Measurements from ENCODE around the gene JARID2.

The JARID2 gene

DNA sequence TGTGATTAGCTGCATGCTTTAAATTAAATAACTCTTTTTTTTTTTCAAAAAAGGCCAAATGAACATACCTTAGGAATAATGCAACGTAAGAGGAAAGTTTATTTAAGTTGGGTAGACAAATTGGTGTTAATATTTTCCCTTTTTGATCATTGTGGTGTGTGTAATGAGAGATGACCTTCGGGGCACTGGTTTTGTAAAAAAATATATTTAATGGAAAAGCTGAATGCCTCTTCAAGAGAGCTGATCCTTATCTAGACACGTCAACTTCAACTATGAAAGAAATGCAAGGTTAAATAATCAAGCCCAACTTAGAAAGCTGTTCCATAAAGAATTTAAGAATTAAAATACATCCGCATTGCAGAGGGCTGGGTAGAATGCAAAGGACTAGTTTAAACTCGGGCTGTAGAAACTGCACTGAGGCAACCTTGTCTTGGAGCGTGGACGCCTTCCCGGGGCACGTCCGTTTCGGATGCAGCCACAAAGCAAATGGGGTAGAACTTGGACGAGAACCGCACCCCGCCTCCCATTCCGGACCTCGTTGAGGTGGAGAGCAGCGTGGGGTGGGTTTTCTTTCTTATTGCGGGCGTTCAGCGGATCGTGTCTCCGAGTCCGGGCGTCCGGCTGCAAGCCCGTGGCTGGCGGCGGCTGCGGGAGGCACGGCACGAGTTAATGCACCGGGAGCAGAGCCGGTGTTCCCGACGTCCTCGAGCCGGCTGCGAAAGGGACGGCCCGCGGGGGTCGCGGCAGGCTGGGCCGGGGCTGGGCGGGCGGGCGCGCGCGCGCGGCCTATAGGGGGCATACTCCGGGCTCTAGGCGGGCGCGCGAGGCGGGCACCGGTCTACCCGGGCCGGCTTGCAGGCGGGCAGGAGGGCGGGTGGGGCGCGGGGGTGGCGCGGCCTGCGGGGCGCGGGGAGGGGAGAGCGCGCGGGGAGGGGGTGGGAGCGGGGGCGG lies 1.9 kb downstream of the JARID2 start:
- DNase-seq = peak; percentile 47

DNA sequence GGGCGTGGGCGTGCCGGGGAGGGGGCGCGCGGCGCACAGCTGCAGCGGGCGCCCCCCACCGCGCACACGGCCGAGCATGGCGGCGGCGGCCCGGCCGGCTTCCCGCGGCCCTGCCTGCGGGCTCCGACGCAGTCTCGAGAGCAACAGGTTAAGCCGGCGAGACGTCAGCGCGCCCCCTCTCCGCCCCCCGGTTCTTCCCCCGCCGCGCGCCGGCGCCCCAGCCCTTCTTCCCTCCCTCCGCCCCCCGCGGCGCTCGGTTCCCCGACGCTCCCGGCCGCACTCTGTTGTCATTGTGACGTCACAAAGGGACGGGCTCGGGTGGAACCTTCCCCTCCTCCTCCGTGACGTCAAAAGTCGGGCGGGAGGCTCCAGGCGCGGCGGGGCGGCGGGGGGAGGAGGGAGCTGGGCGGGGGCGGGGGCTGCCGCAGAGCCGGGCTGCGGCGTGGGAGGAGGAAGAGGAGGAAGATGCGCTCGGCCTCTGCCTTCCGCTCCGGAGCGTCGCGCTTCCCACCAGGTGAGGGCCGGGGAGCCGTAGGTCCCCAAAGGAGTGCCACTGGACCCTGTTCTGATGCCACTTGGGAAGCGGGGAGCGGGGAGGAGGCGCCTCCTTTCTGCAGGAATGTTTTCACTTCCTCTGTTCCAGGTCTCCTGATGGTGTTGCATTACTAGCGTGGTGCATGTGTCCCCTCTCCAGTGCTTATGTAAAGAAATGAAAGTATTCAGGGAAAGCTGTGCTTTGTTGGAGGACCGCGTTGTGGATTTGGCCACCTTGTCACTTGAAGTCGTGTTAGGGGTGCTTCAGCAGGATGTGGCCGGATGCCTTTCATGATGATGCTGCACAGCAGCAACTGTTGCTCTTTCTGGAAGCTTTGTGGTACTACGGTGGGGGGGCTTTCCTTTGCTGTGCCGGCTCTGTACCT lies 2.8 kb downstream of the JARID2 start:
- DNase-seq = peak; percentile 97

DNA sequence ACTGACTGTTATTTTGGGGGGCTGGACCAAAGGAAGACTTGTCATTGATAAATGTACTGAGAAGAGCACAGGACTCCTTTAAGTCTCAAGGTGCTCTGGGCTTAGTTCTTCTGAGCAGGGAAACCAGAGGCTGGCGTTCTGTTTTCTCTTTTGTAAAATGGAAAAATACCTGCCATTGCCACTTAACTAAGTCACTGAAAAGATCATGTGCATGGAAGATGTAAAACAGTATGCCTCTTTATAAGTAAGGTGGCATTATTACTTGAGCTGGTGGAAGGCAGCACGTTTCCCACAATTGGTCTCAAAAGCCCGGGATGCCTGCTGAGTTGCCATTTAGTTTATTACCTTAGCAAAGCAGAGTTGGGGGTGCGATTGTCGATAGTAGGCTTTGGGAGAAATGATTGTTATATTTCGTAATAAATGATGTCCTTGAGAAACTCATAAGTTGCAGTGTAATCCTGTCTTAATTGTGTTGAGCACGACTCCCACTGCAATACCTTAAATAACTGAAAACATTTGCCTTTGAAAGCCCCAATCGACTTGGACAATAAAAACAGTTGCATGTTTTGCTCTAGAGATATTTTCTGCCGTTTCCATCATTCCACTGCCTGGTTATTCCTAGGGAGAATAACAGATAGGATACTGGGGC lies 3.6 kb downstream of the JARID2 start:
- no peak for DNase-seq

DNA sequence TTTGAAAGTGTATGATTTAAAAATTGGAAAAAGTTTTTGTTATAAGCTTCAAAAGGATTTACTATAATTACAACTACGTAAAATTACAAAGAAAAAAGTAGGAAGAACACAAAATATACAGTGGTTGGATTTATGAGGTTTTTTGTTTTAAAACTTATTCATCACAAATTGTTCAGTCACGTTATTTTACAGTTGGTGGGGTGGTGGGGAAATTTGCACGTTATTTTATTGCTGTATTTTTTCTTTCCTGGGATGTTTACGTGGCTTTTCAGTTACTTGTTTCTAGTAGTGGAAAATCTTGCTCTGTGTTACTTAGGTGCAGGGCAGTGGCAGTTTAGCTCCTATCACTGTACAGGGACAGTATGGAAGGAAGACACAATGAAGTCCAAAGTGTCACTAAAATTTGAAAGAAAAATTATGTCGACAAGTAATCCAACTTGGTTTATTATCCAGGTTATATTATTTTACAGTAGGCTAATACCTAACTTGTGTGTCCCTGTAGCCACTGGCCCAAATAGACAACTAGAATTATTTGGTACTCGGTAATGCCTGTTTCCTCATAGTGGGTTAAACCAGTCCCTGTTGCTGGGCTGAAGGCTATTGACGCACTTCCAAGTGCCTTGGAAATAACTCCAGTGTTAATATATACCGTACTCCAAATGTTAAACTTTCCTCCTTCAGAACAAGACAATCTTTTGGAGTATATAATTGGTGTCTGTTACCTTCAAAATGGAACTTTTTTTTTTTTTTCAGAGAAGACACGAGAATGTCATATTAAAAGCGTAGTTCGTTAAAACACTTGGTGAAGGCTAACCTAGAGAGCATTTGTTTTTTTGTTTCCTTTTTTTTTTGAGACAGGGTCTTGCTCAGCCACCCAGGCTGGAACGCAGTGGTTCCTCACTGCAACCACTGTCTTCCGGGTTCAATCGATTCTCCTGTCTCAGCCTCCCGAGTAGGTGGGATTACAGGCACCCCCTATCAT lies 4.6 kb downstream of the JARID2 start:
- no peak for DNase-seq

DNA sequence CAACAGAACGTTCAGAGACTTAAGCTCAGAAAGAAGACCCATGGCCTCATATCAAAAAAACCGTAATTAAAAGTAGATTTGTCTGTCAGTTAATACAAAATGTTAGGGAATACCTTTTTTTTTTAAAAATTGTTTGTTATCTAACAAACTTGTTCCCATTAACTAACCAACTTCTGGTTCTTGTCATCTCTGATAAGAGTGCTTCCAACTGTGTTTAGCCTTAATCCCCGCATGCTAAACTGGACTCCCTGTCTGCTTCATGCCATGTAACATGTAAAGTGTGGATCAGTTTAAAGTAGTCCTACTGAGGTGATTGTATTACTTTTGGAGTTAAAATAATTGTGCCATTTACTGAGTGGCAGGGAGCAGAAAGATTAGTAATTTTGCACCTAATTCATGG lies 6.3 kb downstream of the JARID2 start:
- no peak for DNase-seq

DNA sequence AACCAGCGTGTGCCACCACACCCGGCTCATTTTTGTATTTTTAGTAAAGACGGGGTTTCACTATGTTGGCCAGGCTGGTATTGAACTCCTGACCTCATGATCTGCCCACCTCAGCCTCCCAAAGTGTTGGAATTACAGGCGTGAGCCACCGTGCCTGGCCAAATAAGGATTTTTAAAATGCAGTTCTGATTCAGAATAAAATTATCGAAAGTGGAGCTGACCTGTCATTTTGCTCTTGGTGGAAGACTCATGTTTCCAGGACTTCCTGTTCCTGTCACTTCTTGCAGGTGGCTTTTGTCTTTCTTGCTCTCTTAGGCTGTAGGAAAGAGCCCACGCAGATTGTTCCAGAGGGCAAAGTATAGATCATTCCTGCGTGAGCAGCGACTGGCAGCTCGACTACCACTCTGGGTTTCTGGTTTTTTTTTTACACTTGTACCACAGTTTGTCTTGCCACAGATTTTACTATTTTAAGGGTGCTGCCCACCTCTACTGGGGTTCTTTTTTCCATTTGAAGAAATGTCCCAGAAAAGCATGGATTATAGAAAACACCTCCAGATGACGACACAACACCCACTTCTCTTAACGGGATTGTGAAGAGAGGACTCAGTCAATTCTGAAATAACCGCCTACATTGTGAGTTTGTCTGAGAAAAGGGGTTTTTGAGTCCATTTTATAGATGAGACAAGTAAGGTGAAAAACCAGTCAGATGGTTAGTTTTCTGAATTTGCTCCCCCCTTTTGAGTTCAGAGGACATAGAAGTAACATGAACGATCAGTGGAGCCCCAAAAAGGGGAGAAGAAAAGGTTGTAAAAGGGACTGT lies 7.5 kb downstream of the JARID2 start:
- no peak for DNase-seq

DNA sequence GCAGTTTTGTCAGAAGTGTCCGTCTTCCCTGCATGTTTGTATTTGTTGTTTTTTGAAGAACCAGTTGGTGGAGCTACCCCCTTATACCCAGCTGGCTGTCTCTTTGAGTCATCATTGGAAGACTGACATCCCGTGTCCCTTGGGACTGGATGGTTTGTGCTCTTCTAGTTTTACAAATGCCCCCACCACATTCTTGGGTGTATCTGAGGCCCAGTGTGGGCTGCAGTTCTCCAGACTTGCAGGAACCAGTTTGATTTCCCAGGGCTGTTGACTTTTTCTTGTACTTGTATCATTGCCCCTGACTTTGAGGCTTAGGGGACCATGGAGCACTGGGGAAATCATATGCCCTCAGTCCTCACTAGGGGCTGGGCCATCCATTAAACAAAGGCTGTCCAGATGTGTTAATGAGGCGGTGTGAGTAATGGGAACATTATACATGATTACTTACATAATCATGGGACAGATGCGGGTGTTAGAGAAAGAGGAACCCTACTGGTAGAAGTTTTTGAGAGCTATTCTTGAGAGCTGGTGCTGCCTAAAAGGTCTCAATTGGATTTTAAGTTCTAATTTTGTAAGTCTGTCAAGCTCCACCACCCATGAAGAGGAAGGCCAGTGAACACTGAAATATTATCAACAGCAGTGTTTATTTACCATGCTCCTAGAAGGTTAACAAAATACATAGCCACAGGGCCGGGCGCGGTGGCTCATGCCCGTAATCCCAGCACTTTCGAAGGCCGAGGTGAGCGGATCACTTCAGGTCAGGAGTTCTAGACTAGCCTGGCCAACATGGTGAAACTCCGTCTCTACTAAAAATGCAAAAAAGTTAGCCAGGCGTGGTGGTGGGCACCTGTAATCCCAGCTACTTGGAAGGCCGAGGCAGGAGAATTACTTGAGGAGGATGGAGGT lies 8.5 kb downstream of the JARID2 start:
- no peak for DNase-seq

DNA sequence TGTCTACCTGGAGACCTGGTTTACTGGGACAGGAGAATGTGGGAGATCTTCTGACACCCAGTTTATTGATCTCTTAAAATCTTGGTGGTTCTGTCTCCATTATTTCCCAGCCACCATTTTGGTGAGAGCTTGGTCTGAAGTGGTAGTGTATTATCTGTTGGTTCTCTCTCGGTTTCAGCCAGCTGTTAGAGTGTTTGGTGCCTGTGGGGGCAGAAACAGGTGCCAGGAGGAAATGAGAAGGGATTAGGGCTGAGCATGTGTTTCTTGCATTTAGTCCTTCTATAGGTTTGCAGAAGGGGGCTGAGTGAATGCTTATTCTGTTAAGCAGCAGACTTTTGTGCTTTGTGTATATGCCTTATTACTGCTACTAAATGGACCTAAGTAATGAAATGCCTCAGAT lies 9.6 kb downstream of the JARID2 start:
- no peak for DNase-seq

DNA sequence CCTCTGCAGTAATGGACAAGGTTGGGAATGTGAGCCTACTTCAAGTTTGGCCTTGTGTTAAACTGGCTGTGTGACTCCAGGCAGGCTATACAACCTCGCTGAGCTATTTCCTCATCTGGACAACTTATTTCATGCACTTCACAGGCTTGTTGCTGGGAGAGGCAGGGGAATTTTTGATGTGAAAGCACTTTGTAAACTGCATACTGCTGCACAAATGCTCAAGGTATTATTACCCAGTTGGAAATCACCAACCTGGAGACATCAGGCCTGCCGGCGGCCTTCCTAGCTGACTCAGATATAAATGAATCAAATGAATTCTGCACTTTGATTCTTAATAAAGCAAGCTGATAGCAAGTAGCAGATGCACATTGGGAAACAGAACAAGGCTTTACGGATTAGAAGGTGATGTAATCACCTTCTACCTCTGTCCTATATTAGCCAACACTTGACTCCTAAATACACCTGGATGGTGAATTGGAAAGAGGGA lies 10.1 kb downstream of the JARID2 start:
- no peak for DNase-seq

DNA sequence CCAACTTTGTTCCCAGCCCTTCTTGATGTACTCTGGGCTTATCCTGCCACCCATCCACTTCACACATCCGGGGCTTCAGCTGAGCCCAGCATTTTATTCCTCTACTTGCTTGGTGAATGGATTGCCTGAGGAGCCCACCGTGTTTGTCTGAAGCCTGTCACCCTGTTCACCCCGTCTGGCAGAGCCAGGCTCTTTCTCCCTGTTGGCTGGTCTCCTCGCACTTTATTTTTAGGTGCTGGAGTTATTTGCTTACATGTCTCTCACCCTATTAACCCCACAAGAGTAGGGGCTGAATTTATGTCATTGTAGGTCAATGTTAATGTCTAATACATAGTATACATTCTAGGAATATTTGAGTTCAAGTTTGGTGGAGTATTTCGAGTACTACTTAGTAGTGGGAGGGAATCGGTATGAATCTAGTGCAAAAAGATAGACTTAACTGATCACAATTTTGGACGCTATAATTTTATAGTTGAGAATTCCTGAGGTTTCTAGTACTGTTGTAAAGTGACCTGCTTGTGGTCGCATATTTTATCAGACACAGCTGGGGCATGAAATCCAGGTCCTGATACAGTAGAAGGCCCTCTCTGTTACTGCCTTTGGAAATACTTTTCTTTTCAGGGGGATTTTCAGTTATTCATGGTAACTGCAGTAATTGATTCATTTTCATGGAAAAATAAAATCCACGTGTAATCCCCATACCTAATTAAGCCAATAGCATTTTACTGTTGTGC lies 10.8 kb downstream of the JARID2 start:
- no peak for DNase-seq

DNA sequence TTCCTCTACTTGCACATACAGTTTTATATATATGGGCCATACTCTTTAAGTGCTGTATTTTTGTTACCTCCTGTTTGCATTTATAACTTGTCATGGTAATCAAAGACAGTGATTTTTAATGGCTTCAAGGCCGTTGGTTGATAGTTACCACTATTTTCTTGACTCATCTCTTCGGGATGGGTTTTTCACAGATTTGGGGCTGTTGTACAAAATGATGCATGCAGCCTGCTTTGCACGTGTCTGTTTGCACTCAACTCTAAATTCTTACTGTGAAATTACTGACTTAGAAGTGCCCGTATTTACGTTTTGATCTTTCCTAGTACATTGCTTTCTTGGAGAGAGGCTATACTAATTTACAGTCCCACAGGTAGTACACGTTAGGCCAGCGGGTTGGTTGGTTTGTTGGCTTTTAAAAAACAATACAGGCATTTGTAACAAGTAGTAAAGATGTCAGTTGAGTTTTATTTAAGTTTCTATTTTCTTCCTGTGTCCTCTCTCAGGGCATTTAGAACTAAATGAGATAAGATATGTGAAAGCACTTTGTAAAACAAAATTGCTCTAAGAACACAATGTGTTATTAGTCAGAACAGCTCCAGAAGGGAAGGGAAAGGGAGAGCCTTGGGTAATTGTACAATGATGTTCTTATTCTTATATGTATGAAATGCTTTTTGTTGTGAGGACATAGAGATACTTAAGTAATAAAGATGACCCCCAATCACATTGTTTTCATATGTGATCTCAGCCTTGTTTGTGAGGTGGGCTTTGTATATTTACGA lies 11.7 kb downstream of the JARID2 start:
- DNase-seq = no peak

DNA sequence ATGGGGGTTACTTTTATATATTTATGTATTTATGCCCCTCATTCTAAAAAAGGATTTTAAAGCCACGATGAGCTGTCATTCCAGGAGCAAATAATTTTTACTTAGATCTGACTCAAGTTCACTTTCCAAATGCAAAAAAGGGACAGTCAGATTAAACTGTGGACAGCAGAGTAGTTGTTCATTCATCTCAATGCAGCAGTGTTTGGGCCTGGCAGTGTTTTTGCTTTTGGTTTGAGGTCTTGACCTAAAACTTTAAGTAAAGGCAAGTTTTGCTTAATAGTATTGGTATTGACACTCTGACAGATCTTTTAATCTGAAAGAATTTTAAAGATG lies 13.9 kb downstream of the JARID2 start:
- no peak for DNase-seq

DNA sequence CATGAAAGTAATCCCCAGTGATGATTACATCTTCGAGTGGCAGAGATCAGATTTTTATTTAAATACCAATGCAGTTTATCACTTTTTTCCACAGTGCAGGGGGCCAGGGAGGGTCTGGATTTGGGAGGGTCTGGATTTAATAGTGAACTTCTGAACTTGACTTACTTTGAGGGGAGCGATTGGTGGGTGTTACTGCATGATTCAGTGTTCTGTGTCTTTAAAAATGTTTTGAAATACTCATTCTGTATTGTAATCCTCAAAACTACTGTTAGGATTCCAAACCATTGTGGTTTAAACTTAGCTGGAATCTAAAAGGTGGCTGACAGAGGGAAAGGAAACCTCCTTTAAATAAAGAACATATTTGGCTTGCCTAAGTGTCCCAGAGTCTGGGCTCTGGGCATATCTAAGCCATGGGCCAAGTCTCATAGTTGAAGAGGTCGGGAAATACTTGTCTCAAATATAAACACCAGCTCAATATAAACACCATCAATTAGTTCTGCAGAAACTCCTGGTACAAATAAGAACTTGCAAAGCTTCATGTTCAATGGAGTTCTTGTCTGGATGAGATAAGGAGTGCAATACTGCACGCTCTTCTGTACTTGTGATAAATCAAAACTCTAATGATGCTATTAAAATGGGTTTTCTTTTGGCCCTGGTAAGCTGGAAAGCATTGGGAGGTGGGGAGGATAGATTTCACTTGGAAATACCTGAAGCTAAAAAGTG lies 14.4 kb downstream of the JARID2 start:
- DNase-seq = no peak

DNA sequence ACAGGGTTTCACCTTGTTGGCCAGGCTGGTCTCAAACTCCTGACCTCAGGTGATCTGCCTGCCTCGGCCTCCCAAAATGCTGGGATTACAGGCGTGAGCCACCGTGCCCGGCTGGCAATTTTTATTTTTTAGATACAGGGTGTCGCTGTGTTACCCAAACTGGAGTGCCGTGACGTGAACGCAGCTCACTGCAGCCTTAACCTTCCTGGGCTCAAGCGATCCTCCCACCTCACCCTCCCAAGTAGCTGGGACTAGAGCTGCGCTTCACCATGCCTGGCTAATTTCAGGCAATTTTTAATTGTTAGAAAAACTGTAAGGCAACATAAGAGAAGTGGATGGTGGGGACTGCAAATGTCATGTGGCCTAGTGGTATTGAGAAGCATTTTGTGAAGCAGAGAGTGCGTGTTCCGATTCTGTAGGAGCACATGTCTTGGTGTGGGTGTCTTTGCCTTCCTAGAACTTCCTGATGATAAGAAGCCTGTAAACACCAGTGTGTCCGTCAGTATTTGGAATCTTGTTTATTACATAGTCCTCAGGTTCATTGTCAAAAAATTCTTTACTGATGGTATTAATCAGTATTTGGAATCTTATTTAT lies 18.0 kb downstream of the JARID2 start:
- no peak for DNase-seq

DNA sequence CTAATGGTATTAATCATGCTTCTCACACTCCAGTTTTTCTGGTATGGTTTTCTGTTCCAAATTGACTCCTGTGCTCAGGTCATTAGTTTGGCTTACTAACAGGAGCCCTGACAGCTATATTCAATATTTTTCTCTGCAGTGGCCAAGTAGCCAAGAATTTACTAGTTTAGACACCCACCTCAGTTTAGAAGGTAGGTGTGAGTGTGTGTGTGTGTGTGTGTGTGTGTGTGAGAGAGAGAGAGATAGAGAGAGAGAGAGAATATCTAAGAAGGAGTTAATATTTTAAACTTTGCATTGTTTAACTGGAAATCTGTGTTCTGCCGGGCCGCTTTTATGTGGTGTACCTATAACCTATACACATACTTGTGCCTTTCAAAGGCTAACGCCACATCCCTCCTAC lies 18.5 kb downstream of the JARID2 start:
- DNase-seq = no peak

DNA sequence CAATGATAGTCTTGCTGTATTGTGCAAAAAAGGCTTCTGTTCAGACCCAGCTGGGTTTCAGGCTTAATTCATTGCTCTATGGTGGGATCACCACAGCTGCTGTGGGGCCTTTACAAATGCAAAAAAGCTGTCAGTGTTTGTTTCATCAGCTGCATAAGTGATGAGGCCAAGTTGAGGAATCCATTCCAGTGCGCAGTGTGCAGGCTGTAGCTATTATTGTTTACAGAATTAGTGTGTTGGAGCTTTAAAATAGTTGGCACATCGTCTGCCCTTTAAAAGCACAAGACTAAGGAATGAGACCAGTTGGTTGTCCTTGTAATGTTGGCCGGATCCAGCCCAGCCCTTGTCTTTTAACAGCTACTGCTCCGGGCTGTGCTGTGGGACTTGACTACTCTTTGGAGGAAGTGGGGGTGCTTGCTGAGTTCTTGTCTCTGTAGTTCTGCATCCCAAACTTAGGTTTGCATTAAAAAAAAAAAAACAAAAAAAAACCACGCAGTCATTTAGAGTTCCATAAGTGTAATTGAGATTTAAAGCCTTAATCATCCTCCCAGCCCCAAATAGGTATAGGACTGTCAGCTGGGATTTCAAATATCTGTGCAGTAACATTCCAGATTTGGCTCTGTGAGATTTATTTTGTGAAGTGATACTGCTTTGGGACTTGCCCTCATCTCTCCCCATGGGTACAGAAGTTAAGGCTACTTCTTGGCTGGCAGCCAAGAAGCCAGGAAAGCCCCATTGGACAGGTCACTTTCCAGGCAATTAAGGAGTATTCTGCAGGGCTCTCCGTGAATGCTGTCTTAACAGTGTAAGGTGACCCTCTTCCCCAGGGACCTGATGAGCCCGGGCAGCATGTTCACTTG lies 19.3 kb downstream of the JARID2 start:
- no peak for DNase-seq

Measured in NCI-H1436 (cell line).